Tibial nerve (tissue), 3 donors: ENCODE results near the gene RBPJL.
A peak's percentile ranks its signal among the peaks of the same experiment; 100 is the strongest.

Experiments used
- POLR2A ChIP-seq, 2 donors: fragments of 450-650 bp; IDR thresholded peaks; one replicate each; pipeline ENCODE4 v1.6.1; 2017; ENCODE audit warnings: antibody characterized with exemption in 2 of 2, mild to moderate bottlenecking in 2 of 2, moderate library complexity in 2 of 2
- TF ChIP-seq, protein P1 (sequence below), 5 experiments: fragments of 200-600 bp in 3 of 5; fragments of 450-650 bp in 2 of 5; sonication (generic) in 3 of 5; IDR thresholded peaks; one replicate each; pipeline ENCODE4 v1.5.1; 2016 to 2019; ENCODE audit warnings: antibody characterized with exemption in 5 of 5, mild to moderate bottlenecking in 3 of 5, moderate library complexity in 2 of 5

- TF ChIP-seq, protein P1, sequence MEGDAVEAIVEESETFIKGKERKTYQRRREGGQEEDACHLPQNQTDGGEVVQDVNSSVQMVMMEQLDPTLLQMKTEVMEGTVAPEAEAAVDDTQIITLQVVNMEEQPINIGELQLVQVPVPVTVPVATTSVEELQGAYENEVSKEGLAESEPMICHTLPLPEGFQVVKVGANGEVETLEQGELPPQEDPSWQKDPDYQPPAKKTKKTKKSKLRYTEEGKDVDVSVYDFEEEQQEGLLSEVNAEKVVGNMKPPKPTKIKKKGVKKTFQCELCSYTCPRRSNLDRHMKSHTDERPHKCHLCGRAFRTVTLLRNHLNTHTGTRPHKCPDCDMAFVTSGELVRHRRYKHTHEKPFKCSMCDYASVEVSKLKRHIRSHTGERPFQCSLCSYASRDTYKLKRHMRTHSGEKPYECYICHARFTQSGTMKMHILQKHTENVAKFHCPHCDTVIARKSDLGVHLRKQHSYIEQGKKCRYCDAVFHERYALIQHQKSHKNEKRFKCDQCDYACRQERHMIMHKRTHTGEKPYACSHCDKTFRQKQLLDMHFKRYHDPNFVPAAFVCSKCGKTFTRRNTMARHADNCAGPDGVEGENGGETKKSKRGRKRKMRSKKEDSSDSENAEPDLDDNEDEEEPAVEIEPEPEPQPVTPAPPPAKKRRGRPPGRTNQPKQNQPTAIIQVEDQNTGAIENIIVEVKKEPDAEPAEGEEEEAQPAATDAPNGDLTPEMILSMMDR (IDR thresholded peaks at IDR 0.05), result no peak
- peak in 1 of 2 donors; percentile 23 for TF ChIP-seq POLR2A (IDR thresholded peaks at IDR 0.05)
Measured at GRCh38 chr20:45337367-45338120, 30.9 kb downstream of the RBPJL start.
